HG03139 (cell line): ENCODE measurements around the gene ABCA3.
"Not testable (repeated sequence)": the region's sequence is repeated elsewhere in the genome, so short reads cannot be mapped to it uniquely, and the experiment has no call there.

Source experiments
- ATAC-seq: cut with Tn5 transposase; IDR thresholded peaks from one replicate; pipeline ENCODE4 v1.9.1; 2021; ENCODE audit not compliant: unreplicated experiment

The ABCA3 gene

GRCh38 chr16:2340564-2341455 is at the start of gene ABCA3:
ABCA3 (minus strand) TSS chr16:2340728; CDS start chr16:2326466, 14,262 bp downstream.
- peak; percentile 75 for ATAC-seq

GRCh38 chr16:2388875-2389433 is 48.4 kb upstream of the ABCA3 start:
- ATAC-seq: no peak

GRCh38 chr16:2388139-2388874 is 47.8 kb upstream of the ABCA3 start:
- no peak for ATAC-seq

- ATAC-seq: no peak
These were observed 46.5 kb upstream of the ABCA3 start for GRCh38 chr16:2386990-2387389.

GRCh38 chr16:2385982-2386381 is 45.5 kb upstream of the ABCA3 start:
- not testable (repeated sequence) for ATAC-seq

GRCh38 chr16:2385190-2385836 is 44.8 kb upstream of the ABCA3 start:
- no peak for ATAC-seq

- no peak for ATAC-seq
These were observed 43.9 kb upstream of the ABCA3 start for GRCh38 chr16:2384426-2384825.

GRCh38 chr16:2383501-2383900 is 43.0 kb upstream of the ABCA3 start:
- no peak for ATAC-seq

- ATAC-seq: no peak
These were observed 34.1 kb upstream of the ABCA3 start for GRCh38 chr16:2374644-2375043.

- no peak for ATAC-seq
These were observed 32.6 kb upstream of the ABCA3 start for GRCh38 chr16:2373176-2373575.

GRCh38 chr16:2372684-2373083 is 32.2 kb upstream of the ABCA3 start:
- ATAC-seq: no peak

- ATAC-seq: no peak
These were observed 30.9 kb upstream of the ABCA3 start for GRCh38 chr16:2371421-2371820.

GRCh38 chr16:2370721-2371120 is 30.2 kb upstream of the ABCA3 start:
- ATAC-seq: no peak

GRCh38 chr16:2366660-2367309 is 26.3 kb upstream of the ABCA3 start:
- no peak for ATAC-seq

- ATAC-seq: no peak
These were observed 25.1 kb upstream of the ABCA3 start for GRCh38 chr16:2365397-2366294.

- no peak for ATAC-seq
These were observed 24.2 kb upstream of the ABCA3 start for GRCh38 chr16:2364638-2365210.

GRCh38 chr16:2362218-2362617 is 21.7 kb upstream of the ABCA3 start:
- ATAC-seq: no peak

- no peak for ATAC-seq
These were observed 20.6 kb upstream of the ABCA3 start for GRCh38 chr16:2361129-2361528.

GRCh38 chr16:2359919-2360318 is 19.4 kb upstream of the ABCA3 start:
- ATAC-seq: no peak
